ENCODE measurements around the gene DMRT1. TPM values are rescaled to one million over a fixed set of nuclear protein-coding genes. Genes with fewer than 3 reads are reported as not detected.

The DMRT1 gene
- total and polyA plus RNA-seq, 9 of the 15 experiments (the other 6 are each of a cell fraction or from before 2014, with no cell fraction given), result not detected

DNA sequence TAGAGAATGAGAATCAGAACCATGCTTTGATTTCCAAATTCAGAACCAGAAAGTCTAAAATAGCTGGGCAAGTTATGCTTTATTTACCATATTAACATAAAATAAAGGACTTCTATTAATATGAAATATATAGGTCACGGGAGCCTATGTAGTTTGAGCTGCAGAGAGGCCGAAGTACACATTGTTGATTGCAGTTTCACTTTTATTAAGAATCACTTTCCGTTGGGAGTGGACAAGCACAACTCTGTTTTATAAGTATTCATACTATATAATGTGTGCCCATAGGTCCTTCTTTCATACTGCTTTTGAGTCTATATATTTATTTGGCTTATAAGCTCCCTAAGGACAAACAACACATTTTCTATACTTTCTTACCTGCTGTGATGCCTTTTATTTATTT, 76.2 kb downstream of the DMRT1 start:
- intact Hi-C loops (cut with micrococcal nuclease), result no loop called here
- Histone ChIP-seq H3K4me2 (ENCODE audit: insufficient read depth, low read length) (no peak overlapping the region), H4K20me1 (replicated peaks; ENCODE audit: control insufficient read depth, insufficient read depth, low read length) (no peaks in the 10 kb centered on the region), H3K79me2 (ENCODE audit: control insufficient read depth, insufficient read depth, low read length) (no peaks in the 10 kb centered on the region), H3K4me1 (replicated peaks in 1 of 2; ENCODE audit: control insufficient read depth in 2 of 2, insufficient read depth in 2 of 2, low read length in 2 of 2) (no peaks in the 10 kb centered on the region), H3K9ac (ENCODE audit: insufficient read depth in 1 of 2, low read depth in 2 of 2, low read length in 2 of 2) (no peak overlapping the region), H3K27me3 (ENCODE audit: control insufficient read depth in 2 of 2, insufficient read depth in 2 of 2, low read length in 2 of 2) (no peaks in the 10 kb centered on the region), H3K9me3 (replicated peaks; ENCODE audit: control insufficient read depth, insufficient read depth, low read depth, low read length) (no peaks in the 10 kb centered on the region), H3K9me1 (ENCODE audit: control insufficient read depth, insufficient read depth, low read length) (no peaks in the 10 kb centered on the region), H3K4me3 (no peak overlapping the region), H2AFZ (ENCODE audit: low read depth, low read length) (no peak overlapping the region), H3K36me3 (ENCODE audit: control insufficient read depth, insufficient read depth, low read length) (no peaks in the 10 kb centered on the region), H3K27ac (ENCODE audit: extremely low read depth, low read depth, low read length) (no peak overlapping the region)
- CTCF ChIA-PET (ENCODE audit: low intra/inter-chr PET ratio), result no interaction called here
- DNase-seq (ENCODE audit: extremely low read depth in 1 of 4, low spot score in 3 of 4) (no peak), FAIRE-seq (no peak), ATAC-seq (no peak)
- 3% methylated on average over 3 of the region's 3 CpGs for WGBS (ENCODE audit: insufficient coverage, low coverage, missing lambda C conversion rate)
- TF ChIP-seq ZNF3 (CRISPR knock-in tag; IDR thresholded peaks at IDR 0.05), result no peak
- TF ChIP-seq PTBP1 (IDR thresholded peaks at IDR 0.05; ENCODE audit: low read depth, low read length), result no peak
- TF ChIP-seq, protein P1, sequence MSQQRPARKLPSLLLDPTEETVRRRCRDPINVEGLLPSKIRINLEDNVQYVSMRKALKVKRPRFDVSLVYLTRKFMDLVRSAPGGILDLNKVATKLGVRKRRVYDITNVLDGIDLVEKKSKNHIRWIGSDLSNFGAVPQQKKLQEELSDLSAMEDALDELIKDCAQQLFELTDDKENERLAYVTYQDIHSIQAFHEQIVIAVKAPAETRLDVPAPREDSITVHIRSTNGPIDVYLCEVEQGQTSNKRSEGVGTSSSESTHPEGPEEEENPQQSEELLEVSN (IDR thresholded peaks at IDR 0.05; ENCODE audit: borderline replicate concordance in 1 of 2, extremely low read depth in 1 of 2, insufficient read depth in 1 of 2, insufficient read length in 1 of 2, low read depth in 1 of 2, low read length in 1 of 2, poor library complexity in 1 of 2, severe bottlenecking in 1 of 2), result no peak
- no peak for TF ChIP-seq POLR2A (conservative IDR thresholded peaks at IDR 0.05)
- TF ChIP-seq, protein P2, sequence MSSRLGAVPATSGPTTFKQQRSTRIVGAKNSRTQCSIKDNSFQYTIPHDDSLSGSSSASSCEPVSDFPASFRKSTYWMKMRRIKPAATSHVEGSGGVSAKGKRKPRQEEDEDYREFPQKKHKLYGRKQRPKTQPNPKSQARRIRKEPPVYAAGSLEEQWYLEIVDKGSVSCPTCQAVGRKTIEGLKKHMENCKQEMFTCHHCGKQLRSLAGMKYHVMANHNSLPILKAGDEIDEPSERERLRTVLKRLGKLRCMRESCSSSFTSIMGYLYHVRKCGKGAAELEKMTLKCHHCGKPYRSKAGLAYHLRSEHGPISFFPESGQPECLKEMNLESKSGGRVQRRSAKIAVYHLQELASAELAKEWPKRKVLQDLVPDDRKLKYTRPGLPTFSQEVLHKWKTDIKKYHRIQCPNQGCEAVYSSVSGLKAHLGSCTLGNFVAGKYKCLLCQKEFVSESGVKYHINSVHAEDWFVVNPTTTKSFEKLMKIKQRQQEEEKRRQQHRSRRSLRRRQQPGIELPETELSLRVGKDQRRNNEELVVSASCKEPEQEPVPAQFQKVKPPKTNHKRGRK (tag; IDR thresholded peaks at IDR 0.05), result no peak
- TF ChIP-seq SMARCC2 (IDR thresholded peaks at IDR 0.05; ENCODE audit: low read depth), result no peak
- no peak for TF ChIP-seq SNIP1 (IDR thresholded peaks at IDR 0.05; ENCODE audit: low read depth)
- no peak for TF ChIP-seq ASH1L (IDR thresholded peaks at IDR 0.05; ENCODE audit: borderline replicate concordance, low read depth, partially characterized antibody)
- no peak for TF ChIP-seq ZNF589 (CRISPR knock-in tag; IDR thresholded peaks at IDR 0.05; ENCODE audit: low read depth)
- in situ Hi-C loops (cut with MboI), result no loop called here
- POLR2A ChIA-PET, result no interaction called here
- no TSS peak for BruUV-seq (replicated peaks)

Data from K562 (cell line).